ENCODE measurements around the gene DCLK1.
"Not testable (repeated sequence)": the region's sequence is repeated elsewhere in the genome, so short reads cannot be mapped to it uniquely, and the experiment has no call there.

The DCLK1 gene

DNA sequence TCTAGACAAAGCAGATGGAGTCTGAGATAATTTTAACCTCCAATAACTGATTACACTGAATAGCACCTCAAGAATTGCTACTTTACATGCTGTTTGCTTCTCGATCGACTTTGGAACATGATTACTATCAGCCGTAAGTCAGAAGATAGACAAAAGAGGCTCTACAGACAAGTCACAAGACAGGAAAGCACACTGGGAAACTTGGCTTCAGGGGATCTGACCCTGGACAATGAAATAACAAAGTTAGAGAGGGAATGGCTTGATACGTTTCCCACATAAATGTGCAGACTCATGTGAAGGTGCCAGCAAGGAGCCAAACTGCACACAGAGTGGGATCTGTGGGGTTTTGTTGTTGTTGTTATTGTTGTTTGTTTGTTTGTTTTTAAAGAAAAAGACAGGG, 28.5 kb downstream of the DCLK1 start:
- H3K9ac ChIP-seq (ENCODE audit: low read length) = no peak overlapping the region
- H3K9me3 ChIP-seq (ENCODE audit: control insufficient read depth, low read depth, low read length) = no peaks in the 10 kb centered on the region
- H3K4me1 ChIP-seq (ENCODE audit: control insufficient read depth, low read depth, low read length) = no peaks in the 10 kb centered on the region
- no peak overlapping the region for H3K27ac ChIP-seq (ENCODE audit: low read length)
- H3K27me3 ChIP-seq (ENCODE audit: control insufficient read depth, insufficient read depth, low read length) = no peaks in the 10 kb centered on the region
- no peaks in the 10 kb centered on the region for H3K36me3 ChIP-seq (ENCODE audit: control insufficient read depth, low read depth, low read length)
- H3K4me3 ChIP-seq (ENCODE audit: low read length) = no peak overlapping the region

DNA sequence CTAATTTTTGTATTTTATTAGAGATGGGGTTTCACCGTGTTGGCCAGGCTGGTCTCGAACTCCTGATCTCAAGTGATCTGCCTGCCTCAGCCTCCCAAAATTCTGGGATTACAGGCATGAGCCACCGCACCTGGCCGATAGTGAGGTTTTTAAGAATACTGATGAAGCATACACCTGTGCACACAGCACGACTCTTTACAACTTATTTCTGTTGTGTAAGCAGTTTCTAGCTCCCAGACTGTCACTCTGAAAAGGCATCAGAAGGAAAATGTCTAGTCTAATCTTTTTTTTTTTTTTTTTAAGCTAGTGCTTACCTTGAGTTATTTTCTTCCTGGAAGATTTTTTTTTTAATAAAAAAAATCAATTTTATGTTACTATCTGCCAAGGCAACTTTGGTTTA, 29.3 kb downstream of the DCLK1 start:
- H3K9me3 ChIP-seq (ENCODE audit: control insufficient read depth, low read depth, low read length); H3K27ac ChIP-seq (ENCODE audit: low read length); H3K27me3 ChIP-seq (ENCODE audit: control insufficient read depth, insufficient read depth, low read length); H3K4me1 ChIP-seq (ENCODE audit: control insufficient read depth, low read depth, low read length); H3K4me3 ChIP-seq (ENCODE audit: low read length); H3K36me3 ChIP-seq (ENCODE audit: control insufficient read depth, low read depth, low read length); H3K9ac ChIP-seq (ENCODE audit: low read length): not testable (repeated sequence)

DNA sequence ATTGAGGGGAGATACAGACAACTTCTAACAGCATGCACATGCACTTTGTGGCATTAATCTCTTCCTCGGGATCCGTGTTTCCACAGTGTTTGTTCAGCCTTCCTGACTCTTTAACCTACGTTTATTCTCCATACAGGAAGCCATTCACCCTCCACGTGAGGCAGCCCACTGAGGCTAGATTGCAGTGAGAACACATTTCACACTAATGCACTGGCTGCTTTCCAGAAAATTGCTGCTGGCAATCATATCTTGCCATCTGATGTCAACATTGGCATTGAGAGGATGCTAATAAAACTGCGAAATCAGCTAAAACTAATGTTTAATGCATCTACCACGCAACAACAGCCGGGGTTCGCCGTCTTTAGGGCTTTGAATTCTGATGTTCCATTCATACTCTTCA, 30.0 kb downstream of the DCLK1 start:
- no peak overlapping the region for H3K27ac ChIP-seq (ENCODE audit: low read length)

DNA sequence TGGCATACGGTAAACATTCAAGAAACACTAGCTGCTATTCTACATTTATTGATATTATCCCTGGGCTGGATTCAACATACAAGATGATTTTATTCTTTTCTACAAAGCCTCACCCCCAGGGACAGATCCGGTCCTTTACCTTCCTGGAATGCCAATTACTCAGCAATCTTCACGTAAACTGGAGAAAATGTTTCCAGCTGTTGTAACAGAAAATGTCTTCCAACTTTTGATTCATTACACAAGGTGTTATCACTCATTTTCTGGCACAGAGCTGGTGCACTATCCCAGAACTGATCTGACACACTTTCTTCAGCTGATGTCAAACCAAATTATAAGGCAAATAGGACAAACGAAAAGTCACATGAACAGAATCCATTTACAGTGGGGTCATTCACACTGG, 33.1 kb downstream of the DCLK1 start:
- Histone ChIP-seq H3K4me1 (ENCODE audit: control insufficient read depth, low read depth, low read length) (no peaks in the 10 kb centered on the region), H3K9ac (ENCODE audit: low read length) (no peak overlapping the region), H3K9me3 (ENCODE audit: control insufficient read depth, low read depth, low read length) (no peaks in the 10 kb centered on the region), H3K27ac (ENCODE audit: low read length) (no peak overlapping the region), H3K4me3 (ENCODE audit: low read length) (no peak overlapping the region), H3K27me3 (ENCODE audit: control insufficient read depth, insufficient read depth, low read length) (no peaks in the 10 kb centered on the region), H3K36me3 (ENCODE audit: control insufficient read depth, low read depth, low read length) (no peaks in the 10 kb centered on the region)

More for the DNA sequence above, 30.0 kb downstream of the DCLK1 start:
- Histone ChIP-seq H3K36me3 (ENCODE audit: control insufficient read depth, low read depth, low read length) (no peaks in the 10 kb centered on the region), H3K9me3 (ENCODE audit: control insufficient read depth, low read depth, low read length) (no peaks in the 10 kb centered on the region), H3K4me3 (ENCODE audit: low read length) (no peak overlapping the region), H3K4me1 (ENCODE audit: control insufficient read depth, low read depth, low read length) (no peaks in the 10 kb centered on the region), H3K9ac (ENCODE audit: low read length) (no peak overlapping the region), H3K27me3 (ENCODE audit: control insufficient read depth, insufficient read depth, low read length) (no peaks in the 10 kb centered on the region)

DNA sequence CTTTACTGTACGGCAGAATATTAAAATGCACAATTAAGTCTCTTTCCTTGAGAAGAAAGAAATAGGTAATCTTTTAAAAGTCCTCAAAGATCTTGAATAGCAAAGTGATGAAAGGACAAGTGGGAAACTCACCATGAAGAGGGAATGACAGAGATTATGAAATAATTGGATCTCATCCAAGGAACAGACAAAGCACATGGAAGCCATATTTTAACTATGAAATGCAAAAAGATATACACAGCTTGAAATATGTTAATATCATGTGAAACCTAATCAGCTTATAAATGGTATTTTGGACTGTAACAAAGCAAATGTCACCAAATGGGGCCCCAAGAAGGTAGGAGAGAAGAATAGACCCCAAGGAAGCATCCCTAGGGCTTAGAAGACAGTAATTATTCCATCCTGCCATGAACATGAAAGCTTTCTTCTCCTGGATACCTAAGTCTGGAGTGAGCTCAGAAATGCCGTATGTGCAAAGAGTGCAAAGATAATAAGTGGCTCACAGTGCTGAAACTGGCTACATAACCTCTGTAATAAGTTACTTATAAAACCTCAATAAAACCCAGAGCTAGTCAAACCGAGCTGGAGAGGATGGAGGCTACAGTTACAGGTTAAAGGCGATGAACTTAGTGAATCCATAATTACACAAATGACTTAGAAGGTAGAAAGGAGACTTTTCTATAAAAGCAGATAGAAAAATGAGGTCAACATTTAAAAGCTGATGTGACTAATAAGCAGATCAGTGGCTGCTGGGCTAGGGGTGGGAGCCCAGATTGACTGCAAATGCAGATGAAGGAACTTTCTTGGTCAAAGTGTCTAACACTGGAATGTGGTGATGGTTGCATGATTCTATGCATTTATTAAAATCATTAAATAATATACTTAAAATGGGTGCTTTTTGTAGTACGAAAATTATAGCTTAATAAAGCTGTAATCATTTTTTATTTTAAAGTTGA, 34.4 kb downstream of the DCLK1 start:
- H3K9ac ChIP-seq (ENCODE audit: low read length) = no peak overlapping the region
- H3K9me3 ChIP-seq (ENCODE audit: control insufficient read depth, low read depth, low read length) = no peaks in the 10 kb centered on the region
- no peaks in the 10 kb centered on the region for H3K36me3 ChIP-seq (ENCODE audit: control insufficient read depth, low read depth, low read length)
- no peak overlapping the region for H3K27ac ChIP-seq (ENCODE audit: low read length)
- H3K4me3 ChIP-seq (ENCODE audit: low read length) = no peak overlapping the region
- H3K27me3 ChIP-seq (ENCODE audit: control insufficient read depth, insufficient read depth, low read length) = no peaks in the 10 kb centered on the region
- H3K4me1 ChIP-seq (ENCODE audit: control insufficient read depth, low read depth, low read length) = no peaks in the 10 kb centered on the region

DNA sequence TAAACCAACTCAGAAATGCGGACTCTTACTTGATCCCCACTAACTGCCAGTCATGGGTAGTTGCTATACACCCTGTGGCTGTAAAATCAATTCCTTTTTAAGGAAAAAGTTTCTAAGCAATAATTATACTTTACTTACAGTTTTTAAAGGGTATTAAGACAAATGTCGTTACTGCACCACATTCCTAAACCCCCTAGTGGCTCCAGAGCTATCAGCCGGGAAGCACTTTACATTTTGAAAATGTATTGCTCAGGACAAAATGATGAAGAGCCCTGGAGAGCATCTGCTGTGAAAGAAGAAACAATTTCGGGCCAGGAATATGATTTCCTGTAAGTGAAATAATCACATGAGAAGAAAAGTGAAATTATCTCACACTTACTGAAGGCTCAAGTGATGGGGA, 36.7 kb downstream of the DCLK1 start:
- Histone ChIP-seq H3K27ac (ENCODE audit: low read length) (no peak overlapping the region), H3K9me3 (ENCODE audit: control insufficient read depth, low read depth, low read length) (no peaks in the 10 kb centered on the region), H3K9ac (ENCODE audit: low read length) (no peak overlapping the region), H3K4me3 (ENCODE audit: low read length) (no peak overlapping the region), H3K27me3 (ENCODE audit: control insufficient read depth, insufficient read depth, low read length) (no peaks in the 10 kb centered on the region), H3K4me1 (ENCODE audit: control insufficient read depth, low read depth, low read length) (no peaks in the 10 kb centered on the region), H3K36me3 (ENCODE audit: control insufficient read depth, low read depth, low read length) (no peaks in the 10 kb centered on the region)

DNA sequence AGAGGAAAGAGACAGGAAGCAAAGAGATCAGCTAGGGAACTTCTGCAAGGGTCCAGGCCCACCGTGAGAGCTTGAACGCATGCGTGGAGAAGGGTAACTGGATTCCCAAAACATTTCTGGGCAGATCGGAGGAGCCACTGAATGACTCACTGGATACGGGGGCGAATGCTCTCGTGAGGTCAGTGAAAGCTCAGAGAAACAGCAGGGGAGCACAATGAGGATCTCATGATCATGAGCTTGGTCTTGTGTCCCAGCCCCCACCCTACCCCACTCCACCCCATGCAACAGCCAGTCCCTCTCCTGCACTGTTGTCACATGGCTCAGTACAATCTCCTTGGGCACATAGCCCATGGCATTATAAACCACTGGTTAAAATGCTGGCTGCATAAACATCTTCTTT, 40.6 kb downstream of the DCLK1 start:
- Histone ChIP-seq H3K9ac (ENCODE audit: low read length) (no peak overlapping the region), H3K36me3 (ENCODE audit: control insufficient read depth, low read depth, low read length) (no peaks in the 10 kb centered on the region), H3K4me3 (ENCODE audit: low read length) (no peak overlapping the region), H3K27ac (ENCODE audit: low read length) (no peak overlapping the region), H3K9me3 (ENCODE audit: control insufficient read depth, low read depth, low read length) (no peaks in the 10 kb centered on the region), H3K27me3 (ENCODE audit: control insufficient read depth, insufficient read depth, low read length) (no peaks in the 10 kb centered on the region), H3K4me1 (ENCODE audit: control insufficient read depth, low read depth, low read length) (no peaks in the 10 kb centered on the region)

DNA sequence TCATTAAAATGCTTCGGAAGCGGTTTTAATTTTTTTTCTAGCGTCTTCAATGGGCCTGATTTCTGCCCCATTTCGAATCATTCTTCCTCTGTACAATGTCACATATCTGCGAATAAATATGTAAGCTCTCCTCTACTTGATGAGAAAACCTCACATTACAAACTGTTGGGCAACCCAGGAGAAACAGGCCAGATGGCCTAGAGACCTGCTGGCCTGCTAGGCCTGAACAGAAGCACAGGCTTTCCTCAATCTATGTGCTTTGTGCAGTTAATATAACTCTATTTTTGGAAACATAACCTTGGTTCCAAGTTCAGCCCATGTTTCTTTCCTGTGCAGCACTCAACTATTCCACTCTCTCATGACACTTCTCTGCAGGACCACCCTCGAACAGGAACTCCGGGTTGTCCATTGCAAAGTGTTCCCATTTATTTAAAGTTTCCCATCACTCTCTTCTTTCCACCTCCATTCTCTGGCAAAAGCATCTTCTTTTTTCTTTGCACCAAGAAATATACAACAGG, 42.0 kb downstream of the DCLK1 start:
- Histone ChIP-seq H3K9ac (ENCODE audit: low read length) (no peak overlapping the region), H3K4me1 (ENCODE audit: control insufficient read depth, low read depth, low read length) (no peaks in the 10 kb centered on the region), H3K9me3 (ENCODE audit: control insufficient read depth, low read depth, low read length) (no peaks in the 10 kb centered on the region), H3K4me3 (ENCODE audit: low read length) (no peak overlapping the region), H3K27me3 (ENCODE audit: control insufficient read depth, insufficient read depth, low read length) (no peaks in the 10 kb centered on the region), H3K36me3 (ENCODE audit: control insufficient read depth, low read depth, low read length) (no peaks in the 10 kb centered on the region), H3K27ac (ENCODE audit: low read length) (no peak overlapping the region)

DNA sequence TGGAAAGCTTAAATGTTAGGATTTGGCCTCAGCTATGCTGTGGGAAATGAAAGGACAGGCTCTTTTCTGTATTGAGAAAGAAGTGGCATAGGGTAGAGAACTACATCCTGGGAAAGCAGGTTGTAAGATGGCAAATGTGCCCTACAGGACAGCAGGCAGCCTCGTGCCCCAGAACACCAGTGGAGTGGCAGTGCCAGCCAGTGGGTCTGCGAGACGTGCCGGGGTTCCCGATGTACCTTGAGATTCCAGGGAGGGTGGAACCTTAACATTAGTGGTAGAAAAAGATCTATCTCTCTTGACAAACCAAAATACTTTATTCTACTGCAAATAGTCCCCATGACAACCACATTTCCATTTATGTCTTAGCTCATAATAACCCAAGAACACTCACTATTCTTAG, 42.7 kb downstream of the DCLK1 start:
- Histone ChIP-seq H3K36me3 (ENCODE audit: control insufficient read depth, low read depth, low read length) (no peaks in the 10 kb centered on the region), H3K9ac (ENCODE audit: low read length) (no peak overlapping the region), H3K4me3 (ENCODE audit: low read length) (no peak overlapping the region), H3K27me3 (ENCODE audit: control insufficient read depth, insufficient read depth, low read length) (no peaks in the 10 kb centered on the region), H3K9me3 (ENCODE audit: control insufficient read depth, low read depth, low read length) (no peaks in the 10 kb centered on the region), H3K4me1 (ENCODE audit: control insufficient read depth, low read depth, low read length) (no peaks in the 10 kb centered on the region), H3K27ac (ENCODE audit: low read length) (no peak overlapping the region)

DNA sequence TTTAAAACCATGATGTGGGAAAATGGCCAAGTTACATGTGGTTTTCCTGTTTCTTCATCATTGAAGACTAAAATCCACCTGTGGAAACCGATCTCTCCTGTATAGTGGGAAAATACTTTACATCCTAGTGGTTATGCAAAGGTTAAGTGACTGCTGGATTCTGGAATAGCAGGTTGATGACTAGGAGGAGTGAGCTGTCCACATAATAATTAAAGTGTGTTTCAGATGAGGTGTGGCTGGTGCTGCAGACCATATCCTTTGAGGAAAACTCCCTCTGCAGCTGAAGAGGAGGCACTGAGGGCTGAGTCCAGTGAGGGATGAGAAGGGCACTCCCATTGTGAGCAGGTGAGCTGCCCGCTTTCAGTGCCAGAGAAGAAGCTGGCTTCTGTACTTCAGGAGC, 43.2 kb downstream of the DCLK1 start:
- Histone ChIP-seq H3K27me3 (ENCODE audit: control insufficient read depth, insufficient read depth, low read length) (no peaks in the 10 kb centered on the region), H3K36me3 (ENCODE audit: control insufficient read depth, low read depth, low read length) (no peaks in the 10 kb centered on the region), H3K27ac (ENCODE audit: low read length) (no peak overlapping the region), H3K9ac (ENCODE audit: low read length) (no peak overlapping the region), H3K4me1 (ENCODE audit: control insufficient read depth, low read depth, low read length) (no peaks in the 10 kb centered on the region), H3K4me3 (ENCODE audit: low read length) (no peak overlapping the region), H3K9me3 (ENCODE audit: control insufficient read depth, low read depth, low read length) (no peaks in the 10 kb centered on the region)

DNA sequence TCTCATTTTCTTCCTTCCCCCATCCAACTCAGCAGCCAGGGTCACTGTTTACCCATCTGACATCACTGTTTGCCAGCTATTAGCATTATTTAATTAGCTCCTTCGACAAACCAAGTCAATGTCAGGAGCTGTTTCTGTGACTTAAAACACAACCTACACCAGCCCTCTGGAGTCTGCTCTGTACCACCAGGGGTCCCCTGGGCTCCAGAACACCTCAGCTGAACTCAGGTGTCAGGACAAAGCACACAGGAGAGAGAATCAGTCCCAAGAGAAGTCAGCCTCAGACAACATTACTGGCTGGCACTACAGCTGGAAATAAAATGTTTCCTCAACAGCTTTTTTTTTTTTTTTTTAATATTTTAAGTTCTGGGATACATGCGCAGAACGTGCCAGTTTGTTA, 45.1 kb downstream of the DCLK1 start:
- H3K9me3 ChIP-seq (ENCODE audit: control insufficient read depth, low read depth, low read length) = no peaks in the 10 kb centered on the region
- no peak overlapping the region for H3K4me3 ChIP-seq (ENCODE audit: low read length)
- H3K4me1 ChIP-seq (ENCODE audit: control insufficient read depth, low read depth, low read length) = peaks cover 8% of the 10 kb centered on the region
- H3K36me3 ChIP-seq (ENCODE audit: control insufficient read depth, low read depth, low read length) = no peaks in the 10 kb centered on the region
- H3K27ac ChIP-seq (ENCODE audit: low read length) = no peak overlapping the region
- H3K27me3 ChIP-seq (ENCODE audit: control insufficient read depth, insufficient read depth, low read length) = no peaks in the 10 kb centered on the region
- no peak overlapping the region for H3K9ac ChIP-seq (ENCODE audit: low read length)

DNA sequence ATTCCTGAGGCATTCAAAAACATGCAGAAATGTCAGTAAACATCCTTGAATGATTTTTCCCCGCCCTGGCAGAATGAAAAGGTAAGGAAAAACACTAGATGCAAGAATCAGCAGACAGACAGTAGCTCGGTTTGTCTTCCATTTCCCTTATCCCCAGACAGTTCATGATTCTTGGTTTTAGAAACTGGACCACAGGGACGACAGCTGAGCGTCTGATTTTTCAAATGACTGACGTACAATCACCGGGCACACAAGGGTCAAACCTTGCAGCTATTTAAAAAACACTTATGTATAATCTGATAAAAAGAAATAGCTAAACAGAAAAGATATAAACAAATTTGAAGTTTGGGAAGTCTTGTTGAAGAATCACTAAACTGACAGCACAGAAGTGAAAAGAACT, 47.1 kb downstream of the DCLK1 start:
- Histone ChIP-seq H3K27ac (ENCODE audit: low read length) (no peak overlapping the region), H3K9me3 (ENCODE audit: control insufficient read depth, low read depth, low read length) (no peaks in the 10 kb centered on the region), H3K36me3 (ENCODE audit: control insufficient read depth, low read depth, low read length) (no peaks in the 10 kb centered on the region), H3K9ac (ENCODE audit: low read length) (no peak overlapping the region), H3K4me1 (ENCODE audit: control insufficient read depth, low read depth, low read length) (peaks cover 8% of the 10 kb centered on the region), H3K27me3 (ENCODE audit: control insufficient read depth, insufficient read depth, low read length) (no peaks in the 10 kb centered on the region), H3K4me3 (ENCODE audit: low read length) (no peak overlapping the region)
